NCI-H187 (cell line): Measurements from ENCODE around the gene CENPB.
A peak's percentile ranks its signal among the peaks of the same experiment; 100 is the strongest.
"Not testable (repeated sequence)": the region's sequence is repeated elsewhere in the genome, so short reads cannot be mapped to it uniquely, and the experiment has no call there.

Source experiments
- DNase-seq, 2 experiments: peaks; one replicate each; lab custom pipeline; 2025; lab: John Stamatoyannopoulos, UW

CENPB gene

GRCh38 chr20:3786665-3787323, at the start of gene CENPB:
Gene CENPB, minus strand, starts transcription at chr20:3786740. Its CDS starts 257 bp downstream, at chr20:3786483.
- peak; percentile 68 to 88 for DNase-seq

DNA sequence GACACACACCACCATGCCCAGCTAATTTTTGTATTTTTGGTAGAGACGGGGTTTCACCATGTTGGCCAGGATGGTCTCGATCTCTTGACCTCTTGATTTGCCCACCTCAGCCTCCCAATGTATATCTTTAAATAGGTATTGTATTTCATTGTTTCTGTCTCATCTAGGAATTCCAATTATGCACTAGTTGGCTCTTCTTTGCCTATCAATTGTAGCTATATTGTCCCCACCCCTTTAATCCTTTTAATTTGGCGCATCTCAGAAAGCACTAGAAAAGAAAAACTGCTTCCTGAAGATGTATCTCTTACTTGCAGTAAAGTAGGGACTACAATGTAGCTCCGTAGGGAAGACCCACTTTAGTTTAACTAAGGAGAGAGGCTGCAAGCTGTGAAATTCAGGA, 49.6 kb upstream of the CENPB start:
- no peak for DNase-seq

- not testable (repeated sequence) for DNase-seq
Observed at GRCh38 chr20:3829891-3830290, 43.4 kb upstream of the CENPB start.

DNA sequence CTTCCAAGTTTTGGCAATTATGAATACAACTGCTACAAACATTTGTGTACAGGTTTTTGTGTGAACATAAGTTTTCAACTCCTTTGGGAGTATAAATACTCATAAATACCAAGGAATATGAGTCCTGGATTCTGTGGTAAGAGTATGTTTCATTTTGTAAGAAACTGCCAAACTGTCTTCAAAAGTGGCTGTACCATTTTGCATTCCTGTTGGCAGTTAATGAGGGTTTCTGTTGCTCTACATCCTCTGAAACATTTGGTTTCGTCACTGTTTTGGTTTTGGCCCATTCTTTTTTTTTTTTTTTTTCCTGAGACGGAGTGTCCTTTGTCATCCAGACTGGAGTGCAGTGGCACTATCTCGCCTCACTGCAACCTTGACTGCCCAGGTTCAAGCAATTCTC, 42.3 kb upstream of the CENPB start:
- no peak for DNase-seq

- DNase-seq, result no peak
Observed at GRCh38 chr20:3826420-3826819, 39.9 kb upstream of the CENPB start.

GRCh38 chr20:3825526-3825925, 39.0 kb upstream of the CENPB start:
- DNase-seq, result no peak

GRCh38 chr20:3823881-3824280, 37.3 kb upstream of the CENPB start:
- no peak for DNase-seq

GRCh38 chr20:3821996-3822395, 35.5 kb upstream of the CENPB start:
- DNase-seq, result no peak

DNA sequence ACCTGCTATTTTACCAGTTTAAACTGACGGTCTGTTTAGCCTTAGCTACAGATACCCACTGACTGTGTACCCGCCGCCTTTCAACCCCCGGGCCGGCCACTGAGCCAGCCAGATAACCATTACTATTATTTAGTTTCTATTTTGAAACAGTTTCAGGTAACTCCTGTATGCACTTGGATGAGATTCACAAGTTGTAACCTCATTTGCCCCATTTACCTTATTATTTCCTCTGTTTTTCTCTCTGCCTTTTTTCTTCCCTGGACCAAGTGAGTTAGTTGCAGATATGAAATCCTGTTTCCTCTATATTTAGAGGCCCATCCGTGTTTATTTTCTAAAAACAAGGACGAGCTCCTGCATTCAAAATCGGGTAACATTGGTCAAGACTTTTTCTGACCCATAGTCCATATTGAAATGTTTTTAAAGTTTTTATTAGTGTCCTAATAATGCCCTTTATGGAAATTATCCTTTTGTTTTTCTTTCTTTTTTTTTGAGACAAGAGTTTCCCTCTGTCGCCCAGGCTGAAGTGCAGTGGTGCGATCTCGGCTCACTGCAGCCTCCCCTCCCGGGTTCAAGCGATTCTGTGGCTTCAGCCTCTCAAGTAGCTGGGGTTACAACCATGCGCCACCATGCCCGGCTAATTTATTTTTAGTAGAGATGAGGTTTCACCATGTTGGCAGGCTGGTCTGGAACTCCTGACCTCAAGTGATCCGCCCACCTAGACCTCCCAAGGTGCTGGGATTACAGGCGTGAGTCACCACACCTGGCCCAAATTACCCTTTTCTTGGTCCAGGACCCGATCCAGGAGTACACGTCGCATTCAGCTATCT, 34.6 kb upstream of the CENPB start:
- no peak for DNase-seq

DNA sequence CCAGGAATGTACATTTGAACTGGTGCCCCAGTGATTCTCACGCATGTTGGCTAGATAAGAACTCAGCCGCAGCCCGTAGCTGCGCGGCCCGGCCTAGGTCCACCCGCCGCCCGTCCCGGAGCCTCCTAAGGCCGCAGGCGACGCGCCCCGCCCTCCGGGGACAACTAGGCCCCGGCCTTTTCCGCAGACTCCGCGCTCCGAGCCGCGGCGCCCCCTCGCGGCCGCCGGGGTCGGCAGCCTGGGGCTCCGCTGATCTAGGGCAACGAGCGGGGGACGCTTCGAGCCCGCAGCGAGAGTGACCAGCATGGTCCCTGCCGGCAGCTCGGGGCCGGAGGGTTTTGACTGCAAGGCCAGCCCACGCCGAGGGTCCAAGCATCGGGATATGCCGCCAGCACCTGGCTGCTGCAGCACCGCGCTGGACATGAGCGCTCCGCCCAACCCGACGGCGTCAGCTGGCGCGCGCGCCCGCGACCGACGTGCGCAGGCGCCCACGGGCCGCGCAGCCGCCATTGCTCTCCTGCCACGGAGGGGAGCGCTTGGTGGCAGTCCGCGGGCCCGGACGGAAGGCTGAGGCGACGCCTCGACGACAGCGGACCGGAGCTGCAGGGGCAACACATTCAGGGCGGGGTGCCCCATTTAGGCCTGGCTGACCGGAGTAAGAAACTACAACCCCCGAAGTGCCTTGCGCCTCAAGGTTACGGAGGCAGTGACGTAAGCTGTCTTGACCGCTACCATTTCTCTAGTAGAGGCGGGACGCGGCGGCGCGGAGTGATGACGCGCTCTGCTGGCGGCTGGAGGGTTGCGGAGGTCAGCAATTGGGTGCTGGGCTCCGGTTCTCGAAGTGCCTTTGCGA, 33.7 kb upstream of the CENPB start, which contains the start of gene AP5S1:
TSS of gene AP5S1 (plus strand) at position 500 of the 853 bp plus-strand sequence. CDS start 1,571 bp downstream, outside the sequence.
- peak; percentile 93 to 98 for DNase-seq

- DNase-seq, result no peak
Observed at GRCh38 chr20:3819411-3820047, 33.0 kb upstream of the CENPB start.

GRCh38 chr20:3818155-3819151, 31.9 kb upstream of the CENPB start:
- DNase-seq, result no peak

GRCh38 chr20:3815703-3816315, 29.3 kb upstream of the CENPB start:
- DNase-seq, result no peak

DNA sequence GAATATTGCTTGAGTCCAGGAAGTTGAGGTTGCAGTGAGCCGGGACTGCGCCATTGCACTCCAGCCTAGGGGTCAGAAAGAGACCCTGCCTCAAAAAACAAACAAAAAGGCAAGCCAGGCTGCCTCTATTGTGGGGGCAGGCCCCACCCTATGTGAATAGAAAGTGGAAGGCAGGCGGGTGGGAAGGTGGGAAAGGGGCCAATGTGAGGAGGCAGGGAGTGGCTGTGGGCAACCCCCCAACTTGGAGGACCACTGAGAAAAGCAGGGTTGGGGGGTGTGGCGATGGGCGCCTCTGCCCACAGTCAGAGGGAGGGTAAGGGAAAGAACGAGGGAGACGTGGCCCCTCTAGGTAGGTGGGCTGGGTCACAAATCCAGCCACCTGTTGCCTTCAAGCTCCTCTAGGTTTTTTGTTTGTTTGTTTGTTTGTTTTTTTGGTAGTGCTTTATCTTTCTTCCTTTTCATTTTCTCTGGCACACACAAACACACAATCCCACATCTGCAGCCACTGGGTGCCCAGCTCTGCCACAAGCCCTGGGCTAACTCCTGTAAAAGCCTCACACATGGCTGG, 28.5 kb upstream of the CENPB start:
- no peak for DNase-seq

DNA sequence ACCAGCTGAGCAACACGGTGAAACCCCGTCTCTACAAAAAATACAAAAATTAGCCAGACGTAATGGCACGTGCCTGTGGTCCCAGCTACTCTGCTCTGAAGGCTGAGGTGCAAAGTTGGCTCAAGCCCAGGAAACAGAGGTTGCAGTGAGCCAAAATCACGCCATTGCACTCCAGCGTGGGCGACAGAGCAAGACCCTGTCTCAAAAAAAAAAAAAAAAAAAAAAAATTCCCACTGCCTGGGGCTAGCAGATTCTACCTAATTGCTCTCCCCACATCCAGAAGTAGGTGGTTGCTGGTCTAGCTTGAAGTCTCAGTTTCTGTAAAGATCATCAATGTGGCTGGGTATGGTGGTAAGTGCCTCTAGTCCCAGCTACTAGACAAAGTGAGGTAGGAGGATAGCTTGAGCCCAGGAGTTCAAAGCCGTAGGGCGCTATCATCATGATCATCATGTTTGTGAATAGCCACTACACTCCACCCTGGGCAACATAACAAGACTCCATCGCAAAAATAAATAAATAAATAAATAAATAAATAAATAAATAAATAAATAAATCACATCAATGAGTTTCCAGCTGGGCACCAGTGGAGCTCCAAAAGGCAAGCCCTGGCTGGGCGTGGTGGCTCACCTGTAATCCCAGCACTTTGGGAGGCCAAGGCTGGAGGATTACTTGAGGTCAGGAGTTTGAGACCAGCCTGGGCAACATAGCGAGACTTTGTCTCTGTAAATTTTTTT, 27.5 kb upstream of the CENPB start:
- no peak for DNase-seq

GRCh38 chr20:3812975-3813847, 26.7 kb upstream of the CENPB start:
- no peak for DNase-seq

DNA sequence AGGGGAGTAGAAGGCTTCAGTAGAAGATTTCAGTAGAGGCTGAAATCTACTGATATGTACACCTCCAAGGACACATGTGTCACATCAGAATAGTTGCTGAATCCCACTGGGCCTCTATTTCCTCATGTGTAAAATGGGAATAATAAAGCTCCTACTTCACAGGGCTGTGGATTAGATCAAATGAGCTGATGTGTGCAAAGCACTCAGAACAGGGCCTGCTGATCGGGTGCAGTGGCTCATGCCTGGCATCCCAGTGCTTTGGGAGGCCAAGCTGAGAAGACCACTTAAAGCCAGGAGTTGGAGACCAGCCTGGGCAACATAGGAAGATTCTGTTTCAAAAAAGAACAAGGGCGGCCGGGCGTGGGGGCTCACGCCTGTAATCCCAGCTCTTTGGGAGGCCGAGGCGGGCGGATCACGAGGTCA, 25.7 kb upstream of the CENPB start:
- no peak for DNase-seq
